Measurements from ENCODE around the gene MDN1. TPM values are rescaled to one million over a fixed set of nuclear protein-coding genes. Genes with fewer than 3 reads are reported as not detected.

The MDN1 gene
- total and polyA plus RNA-seq, 2 experiments from 2014 or later, result 8.0 to 20.9 TPM

GRCh38 chr6:89650579-89650978 lies 169.0 kb downstream of the MDN1 start:
- H3K9me3 ChIP-seq (ENCODE audit: low read depth), result no peaks in the 10 kb centered on the region
- no peaks in the 10 kb centered on the region for H3K27me3 ChIP-seq
- no peak overlapping the region for H3K27ac ChIP-seq
- no peak overlapping the region for H3K4me2 ChIP-seq
- no peaks in the 10 kb centered on the region for H3K36me3 ChIP-seq (replicated peaks; ENCODE audit: insufficient read depth, low read depth)
- no peaks in the 10 kb centered on the region for H4K20me1 ChIP-seq (ENCODE audit: insufficient read depth, poor library complexity, severe bottlenecking)
- TF ChIP-seq EZH2 (IDR thresholded peaks at IDR 0.05; ENCODE audit: borderline replicate concordance) (no peak), CTCF (IDR thresholded peaks at IDR 0.05; ENCODE audit: poor library complexity) (no peak), EZH2phosphoT487 (IDR thresholded peaks at IDR 0.05; ENCODE audit: low read depth, severe bottlenecking, unreplicated experiment) (no peak)
- H3K9me2 ChIP-seq (replicated peaks; ENCODE audit: insufficient read depth), result no peaks in the 10 kb centered on the region
- H3K4me1 ChIP-seq (ENCODE audit: insufficient read depth), result no peaks in the 10 kb centered on the region
- WGBS (ENCODE audit: low lambda C conversion rate, missing lambda C conversion rate), result 98% methylated on average over 8 of the region's 8 CpGs
- no peaks in the 10 kb centered on the region for H3K79me2 ChIP-seq
- no peak overlapping the region for H2AFZ ChIP-seq
- no peak overlapping the region for H3K4me3 ChIP-seq
- no peak for DNase-seq (ENCODE audit: low spot score)

GRCh38 chr6:89649682-89650081 lies 169.9 kb downstream of the MDN1 start:
- Histone ChIP-seq H3K4me3 (no peak overlapping the region), H3K79me2 (no peaks in the 10 kb centered on the region), H3K36me3 (replicated peaks; ENCODE audit: insufficient read depth, low read depth) (no peaks in the 10 kb centered on the region), H3K4me2 (no peak overlapping the region), H3K9me2 (replicated peaks; ENCODE audit: insufficient read depth) (no peaks in the 10 kb centered on the region), H3K4me1 (ENCODE audit: insufficient read depth) (no peaks in the 10 kb centered on the region), H3K9me3 (ENCODE audit: low read depth) (no peaks in the 10 kb centered on the region), H3K27me3 (no peaks in the 10 kb centered on the region), H2AFZ (no peak overlapping the region), H4K20me1 (ENCODE audit: insufficient read depth, poor library complexity, severe bottlenecking) (no peaks in the 10 kb centered on the region), H3K27ac (no peak overlapping the region)
- TF ChIP-seq CTCF (IDR thresholded peaks at IDR 0.05; ENCODE audit: poor library complexity) (no peak), EZH2 (IDR thresholded peaks at IDR 0.05; ENCODE audit: borderline replicate concordance) (no peak), EZH2phosphoT487 (IDR thresholded peaks at IDR 0.05; ENCODE audit: low read depth, severe bottlenecking, unreplicated experiment) (no peak)
- WGBS (ENCODE audit: low lambda C conversion rate, missing lambda C conversion rate), result 100% methylated on average over 1 of the region's 1 CpG
- no peak for DNase-seq (ENCODE audit: low spot score)

- H3K27ac ChIP-seq, result no peak overlapping the region
- H3K36me3 ChIP-seq (replicated peaks; ENCODE audit: insufficient read depth, low read depth), result no peaks in the 10 kb centered on the region
- no peak overlapping the region for H3K4me2 ChIP-seq
- H3K9me2 ChIP-seq (replicated peaks; ENCODE audit: insufficient read depth), result no peaks in the 10 kb centered on the region
- H3K4me1 ChIP-seq (ENCODE audit: insufficient read depth), result no peaks in the 10 kb centered on the region
- 87% methylated on average over 4 of the region's 4 CpGs for WGBS (ENCODE audit: low lambda C conversion rate, missing lambda C conversion rate)
- DNase-seq (ENCODE audit: low spot score), result no peak
- no peak overlapping the region for H3K4me3 ChIP-seq
- peaks cover 10% of the 10 kb centered on the region for H3K79me2 ChIP-seq
- H3K27me3 ChIP-seq, result no peaks in the 10 kb centered on the region
- no peak for TF ChIP-seq EZH2 (IDR thresholded peaks at IDR 0.05; ENCODE audit: borderline replicate concordance)
- TF ChIP-seq EZH2phosphoT487 (IDR thresholded peaks at IDR 0.05; ENCODE audit: low read depth, severe bottlenecking, unreplicated experiment), result no peak
- no peak for TF ChIP-seq CTCF (IDR thresholded peaks at IDR 0.05; ENCODE audit: poor library complexity)
- H3K9me3 ChIP-seq (ENCODE audit: low read depth), result no peaks in the 10 kb centered on the region
- H4K20me1 ChIP-seq (ENCODE audit: insufficient read depth, poor library complexity, severe bottlenecking), result no peaks in the 10 kb centered on the region
- H2AFZ ChIP-seq, result no peak overlapping the region
These were observed 174.7 kb downstream of the MDN1 start for GRCh38 chr6:89644864-89645263.

GRCh38 chr6:89643406-89643805 lies 176.2 kb downstream of the MDN1 start:
- H3K79me2 ChIP-seq, result peaks cover 17% of the 10 kb centered on the region
- H3K4me1 ChIP-seq (ENCODE audit: insufficient read depth), result peaks cover 5% of the 10 kb centered on the region
- H3K4me3 ChIP-seq, result no peak overlapping the region
- H3K9me2 ChIP-seq (replicated peaks; ENCODE audit: insufficient read depth), result no peaks in the 10 kb centered on the region
- WGBS (ENCODE audit: low lambda C conversion rate, missing lambda C conversion rate), result 89% methylated on average over 3 of the region's 3 CpGs
- no peak overlapping the region for H2AFZ ChIP-seq
- TF ChIP-seq EZH2 (IDR thresholded peaks at IDR 0.05; ENCODE audit: borderline replicate concordance) (no peak), CTCF (IDR thresholded peaks at IDR 0.05; ENCODE audit: poor library complexity) (no peak), EZH2phosphoT487 (IDR thresholded peaks at IDR 0.05; ENCODE audit: low read depth, severe bottlenecking, unreplicated experiment) (no peak)
- no peak for DNase-seq (ENCODE audit: low spot score)
- no peaks in the 10 kb centered on the region for H4K20me1 ChIP-seq (ENCODE audit: insufficient read depth, poor library complexity, severe bottlenecking)
- no peak overlapping the region for H3K27ac ChIP-seq
- no peaks in the 10 kb centered on the region for H3K27me3 ChIP-seq
- H3K9me3 ChIP-seq (ENCODE audit: low read depth), result no peaks in the 10 kb centered on the region
- H3K4me2 ChIP-seq, result no peak overlapping the region
- H3K36me3 ChIP-seq (replicated peaks; ENCODE audit: insufficient read depth, low read depth), result no peaks in the 10 kb centered on the region

Measured in hepatocyte (in vitro differentiated cells).